Activated CD8-positive, alpha-beta memory T cell treated with anti-CD3 and anti-CD28 coated beads, Interleukin-2, amount 50 U/mL, for 48 hours (primary cell): ENCODE results near the gene AFDN.

Experiments used
- DNase-seq: peaks from one replicate; pipeline ENCODE4 v3.0.0-alpha.2; 2020

The AFDN gene

DNA sequence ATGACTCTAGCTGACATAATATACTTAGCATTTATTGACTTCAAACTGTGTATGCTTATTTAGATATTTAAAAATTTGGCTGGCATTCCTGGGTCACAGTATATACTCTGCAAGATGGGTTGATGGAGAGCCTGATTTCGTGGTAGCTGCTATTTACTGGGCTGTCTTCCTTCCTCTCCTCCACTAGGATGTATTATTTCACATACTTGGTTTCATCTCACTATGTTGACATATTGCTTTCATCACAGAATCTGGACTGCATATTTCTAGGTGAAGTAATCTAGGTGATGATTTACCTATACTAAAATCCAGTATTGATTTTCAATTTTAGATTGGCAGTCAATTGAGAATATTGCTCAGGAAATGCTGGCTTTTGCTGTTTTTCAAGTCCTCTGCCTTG lies 15.7 kb downstream of the AFDN start:
- no peak for DNase-seq

GRCh38 chr6:167843023-167843422 lies 16.3 kb downstream of the AFDN start:
- DNase-seq: no peak

- no peak for DNase-seq
Observed at GRCh38 chr6:167845856-167846255, 19.1 kb downstream of the AFDN start.

GRCh38 chr6:167846997-167847606 lies 20.4 kb downstream of the AFDN start:
- DNase-seq: no peak

GRCh38 chr6:167847936-167848335 lies 21.2 kb downstream of the AFDN start:
- DNase-seq: no peak

- DNase-seq: no peak
Observed at GRCh38 chr6:167848783-167849182, 22.1 kb downstream of the AFDN start.

- DNase-seq: no peak
Observed at GRCh38 chr6:167849846-167850459, 23.2 kb downstream of the AFDN start.

- DNase-seq: no peak
Observed at GRCh38 chr6:167850782-167851181, 24.1 kb downstream of the AFDN start.

- no peak for DNase-seq
Observed at GRCh38 chr6:167851370-167851952, 24.8 kb downstream of the AFDN start.

- DNase-seq: no peak
Observed at GRCh38 chr6:167855825-167856425, 29.2 kb downstream of the AFDN start.

- DNase-seq: no peak
Observed at GRCh38 chr6:167856474-167856873, 29.8 kb downstream of the AFDN start.

GRCh38 chr6:167856999-167857660 lies 30.4 kb downstream of the AFDN start:
- DNase-seq: no peak

DNA sequence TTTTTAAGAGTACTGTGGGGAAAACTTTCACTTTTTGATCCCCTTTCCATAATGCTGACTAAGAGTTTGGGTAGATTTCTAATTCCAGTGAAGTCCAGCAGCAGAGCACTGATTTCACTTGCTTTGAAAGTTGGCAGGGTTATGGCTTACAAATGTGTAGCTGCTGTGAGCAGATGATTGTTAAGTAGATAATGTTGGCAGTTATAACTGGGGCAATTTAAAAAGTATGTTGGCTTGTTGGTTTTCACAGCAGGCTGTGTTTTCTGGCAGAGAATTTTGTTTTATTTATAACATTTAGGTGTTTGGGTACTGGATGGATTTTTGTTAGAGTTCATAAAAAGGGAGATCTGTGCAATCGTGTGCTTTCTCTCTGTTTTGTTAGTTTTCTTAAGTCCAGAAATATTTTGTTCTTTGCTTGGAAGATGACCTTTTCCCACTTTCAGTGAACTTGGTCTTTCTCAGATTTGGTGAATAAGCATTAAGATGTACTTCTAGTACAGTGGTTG lies 31.4 kb downstream of the AFDN start:
- no peak for DNase-seq

DNA sequence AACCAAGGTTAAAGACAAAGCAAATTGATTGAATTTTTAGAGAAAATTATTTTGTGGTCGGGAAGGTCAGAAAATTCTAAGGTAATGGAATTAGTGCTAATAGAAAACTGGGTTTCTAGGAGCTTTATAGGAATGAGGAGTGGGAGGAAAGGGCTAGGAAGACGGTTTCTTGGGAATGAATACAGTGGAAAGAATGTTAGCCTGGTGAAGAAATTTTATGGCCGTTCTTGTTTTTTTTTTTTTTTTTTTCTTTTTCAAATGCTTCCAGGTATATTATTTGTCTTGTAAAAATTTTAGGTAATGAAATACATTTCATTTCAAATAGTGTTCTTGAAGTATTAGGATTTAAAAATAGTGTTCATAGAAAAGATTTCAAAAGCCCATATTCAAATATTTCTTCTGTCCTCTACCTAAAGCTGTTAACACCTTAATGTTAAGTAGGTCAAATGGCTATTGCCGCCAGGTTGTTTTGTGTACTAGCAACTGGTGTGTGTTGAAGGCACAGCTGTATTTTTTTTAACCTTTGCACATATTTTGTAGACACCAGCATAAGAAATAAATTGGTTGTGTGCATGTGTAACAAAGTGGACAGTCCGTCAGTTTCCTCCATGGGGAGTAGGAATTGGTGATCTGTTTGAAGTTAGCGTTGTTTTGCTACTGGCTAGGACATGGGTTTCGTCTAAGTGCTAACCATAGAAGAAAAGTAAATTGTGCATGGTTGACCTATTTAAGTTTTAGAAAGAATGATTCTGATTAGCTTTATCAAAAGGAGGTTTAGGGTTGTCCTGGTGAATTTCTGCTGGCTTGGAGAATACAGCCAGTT lies 32.3 kb downstream of the AFDN start:
- DNase-seq: no peak

DNA sequence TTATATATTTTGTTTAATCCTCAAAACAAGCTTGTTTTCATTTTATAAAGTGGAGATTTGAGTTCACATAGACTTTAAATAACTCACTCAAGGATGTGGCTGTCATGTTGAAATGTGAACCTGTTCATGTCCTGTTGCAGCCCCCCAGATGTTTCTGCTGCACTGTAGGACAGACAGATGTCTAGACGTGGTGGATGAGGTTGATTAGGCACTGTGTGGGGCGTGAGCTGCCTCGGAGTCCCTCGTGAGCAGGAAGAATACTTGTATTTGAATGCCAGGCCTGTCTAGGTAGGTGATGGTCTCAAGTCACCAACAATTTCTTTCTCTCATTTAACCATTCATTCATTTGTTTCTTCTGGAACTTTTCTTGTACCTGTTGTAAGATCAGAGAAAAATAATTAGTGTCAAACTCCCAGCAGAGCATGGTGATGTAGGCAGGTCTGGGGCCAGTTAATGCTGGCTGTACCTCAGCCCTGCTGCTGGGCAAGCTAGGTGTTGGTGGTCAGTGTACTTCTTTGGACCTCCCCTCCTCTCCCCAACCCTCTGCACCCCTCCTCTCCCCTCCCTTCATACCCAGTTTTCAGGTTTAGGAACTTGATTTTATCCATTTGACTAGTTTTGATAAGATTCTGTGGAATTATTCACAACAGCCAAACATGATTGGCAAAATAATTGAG lies 34.0 kb downstream of the AFDN start:
- no peak for DNase-seq

DNA sequence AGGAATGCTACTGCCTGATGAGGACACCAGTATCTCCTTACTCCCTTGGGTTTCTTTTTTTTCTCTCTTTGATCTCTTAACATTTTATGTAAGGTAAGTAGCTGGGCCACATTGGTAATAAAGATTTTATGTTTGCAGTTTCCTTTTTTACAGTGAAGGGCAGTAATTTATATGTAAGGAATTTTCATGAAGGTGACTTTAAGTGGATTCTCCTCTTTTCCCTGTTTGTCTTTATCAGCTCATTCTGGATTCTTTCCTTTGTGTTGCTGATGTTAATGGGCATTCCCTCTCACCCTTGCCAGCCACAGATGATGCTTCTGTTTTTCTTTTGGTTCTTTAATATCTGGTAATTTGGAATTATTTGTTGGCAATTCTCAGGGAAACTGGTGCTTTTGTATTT lies 34.7 kb downstream of the AFDN start:
- DNase-seq: no peak

- DNase-seq: no peak
Observed at GRCh38 chr6:167863897-167864296, 37.2 kb downstream of the AFDN start.

- DNase-seq: no peak
Observed at GRCh38 chr6:167866642-167867041, 39.9 kb downstream of the AFDN start.

DNA sequence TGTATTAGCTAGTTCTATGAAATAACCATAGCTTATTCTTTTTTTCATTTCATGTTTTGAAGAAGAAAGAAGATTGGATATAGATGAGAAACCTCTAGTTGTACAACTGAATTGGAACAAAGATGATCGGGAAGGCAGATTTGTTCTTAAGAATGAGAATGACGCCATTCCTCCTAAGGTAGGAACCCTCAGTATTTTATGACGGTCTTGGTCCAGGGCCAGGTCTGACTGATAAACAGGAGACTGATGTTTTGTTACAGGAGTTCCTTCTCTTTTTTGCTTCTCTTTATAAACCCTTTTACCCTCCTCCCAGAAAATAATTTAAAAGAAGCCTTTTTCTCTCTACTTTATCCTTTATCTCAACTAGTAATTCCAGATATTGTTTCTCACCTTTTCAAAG lies 43.6 kb downstream of the AFDN start:
- DNase-seq: no peak

DNA sequence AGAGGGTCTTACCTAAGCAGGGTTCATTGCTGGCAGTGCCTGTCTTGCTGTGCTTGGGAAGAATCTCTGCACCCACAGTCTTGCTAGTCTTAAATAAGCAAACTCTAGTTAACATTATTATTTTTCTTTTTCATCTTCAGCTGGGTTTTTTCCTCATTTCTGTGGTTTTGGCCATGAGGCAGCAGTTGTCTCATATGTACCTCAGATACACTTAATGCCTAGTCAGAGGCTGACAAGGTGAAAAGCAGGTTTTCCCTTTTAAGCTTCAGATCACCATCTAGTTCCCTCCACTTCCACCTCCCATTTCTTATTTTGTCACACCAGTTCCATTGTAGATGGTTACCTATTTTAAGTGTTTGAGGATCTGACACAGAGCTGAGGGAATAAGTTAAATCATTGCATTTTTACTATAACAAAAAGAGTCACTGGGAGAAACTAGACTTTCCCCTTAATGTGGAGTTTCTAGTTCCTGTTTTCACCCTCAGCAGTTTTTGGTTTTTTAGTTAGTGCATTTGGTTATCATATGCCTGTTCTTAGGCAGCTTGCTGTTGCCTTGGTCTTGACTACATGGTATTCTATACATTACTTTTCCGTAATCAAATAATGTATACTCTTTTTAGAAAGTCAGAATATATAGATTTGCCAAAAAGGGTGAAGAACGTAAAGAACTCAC lies 46.0 kb downstream of the AFDN start:
- no peak for DNase-seq

GRCh38 chr6:167877994-167878779 lies 51.5 kb downstream of the AFDN start:
- DNase-seq: no peak
